Panc1 (cell line): Measurements from ENCODE around the gene RYK. TPM values are rescaled to one million over a fixed set of nuclear protein-coding genes. Genes with fewer than 3 reads are reported as not detected.

ENCODE experiments used
- ATAC-seq: fragments of 200-7000 bp; cut with Tn5 transposase; 2 replicates; pipeline ENCODE4 v1.9.1; 2020; ENCODE audit warnings: mild to moderate bottlenecking, moderate library complexity
- BruUV-seq: library from RNA; stranded (reverse); fragments of 400-500 nt; replicated peaks from 2 replicates; lab custom pipeline; 2021; lab: Mats Ljungman, UMichigan
- CTCF ChIA-PET: fragments of 300-600 bp; sonication (Branson Sonifier 250); formaldehyde crosslinking; loops from one replicate; lab custom pipeline; 2022; ENCODE audit warnings: antibody characterized with exemption; lab: Charles Lee
- POLR2A ChIA-PET: fragments of 300-600 bp; sonication (Branson Sonifier 250); formaldehyde crosslinking; loops from one replicate; lab custom pipeline; 2022; ENCODE audit warnings: antibody characterized with exemption; lab: Charles Lee
- DNase-seq: peaks from one replicate; pipeline ENCODE4 v3.0.0-alpha.2; 2010; ENCODE audit warnings: low read depth, low spot score
- H3K27ac ChIP-seq: 2 replicates; pipeline ENCODE4 v1.5.1; 2011; ENCODE audit warnings: mild to moderate bottlenecking, low read length, inconsistent platforms
- H3K27me3 ChIP-seq: fragments of 200-500 bp; sonication (Bioruptor generic); 2 replicates; pipeline ENCODE4 v1.6.0; 2014; ENCODE audit warnings: low read length, inconsistent platforms; ENCODE audit not compliant: control insufficient read depth, insufficient read depth
- H3K36me3 ChIP-seq: fragments of 200-500 bp; sonication (Bioruptor generic); 2 replicates; pipeline ENCODE4 v1.5.1; 2014; ENCODE audit warnings: inconsistent platforms, mild to moderate bottlenecking, low read length, moderate library complexity; ENCODE audit not compliant: control insufficient read depth, insufficient read depth
- H3K4me1 ChIP-seq: 2 replicates; pipeline ENCODE4 v1.5.1; 2011; ENCODE audit warnings: inconsistent platforms, mild to moderate bottlenecking, low read length, moderate library complexity; ENCODE audit not compliant: control insufficient read depth, insufficient read depth
- H3K4me3 ChIP-seq, 2 experiments: 2 replicates each; pipeline ENCODE4 v1.5.1; 2011 to 2012; ENCODE audit warnings: low read depth in 2 of 2, low read length in 2 of 2, mild to moderate bottlenecking in 2 of 2, inconsistent platforms in 1 of 2, moderate library complexity in 1 of 2
- H3K9me3 ChIP-seq: fragments of 200-500 bp; sonication (Bioruptor generic); 2 replicates; pipeline ENCODE4 v1.5.1; 2014; ENCODE audit warnings: low read depth, mild to moderate bottlenecking, inconsistent platforms, low read length, moderate library complexity; ENCODE audit not compliant: control insufficient read depth, insufficient read depth
- POLR2AphosphoS5 ChIP-seq: IDR thresholded peaks from 2 replicates; pipeline ENCODE4 v1.6.1; 2012; ENCODE audit warnings: mild to moderate bottlenecking, low read depth, low read length, moderate library complexity
- REST ChIP-seq, 2 experiments: IDR thresholded peaks; 2 replicates each; pipeline ENCODE4 v1.6.1; 2011 to 2012; ENCODE audit warnings: low read depth in 2 of 2, control low read depth in 1 of 2, low read length in 1 of 2, mild to moderate bottlenecking in 1 of 2, moderate library complexity in 1 of 2; ENCODE audit not compliant: insufficient read depth in 1 of 2
- TCF7L2 ChIP-seq: IDR thresholded peaks from 2 replicates; pipeline ENCODE4 v1.6.1; 2011; ENCODE audit warnings: mild to moderate bottlenecking, low read depth, low read length, inconsistent platforms
- in situ Hi-C: cut with HindIII; loops from 2 replicates; pipeline ENCODE4 v1.10.0; 2016; ENCODE audit warnings: low sequenced_read_pairs, low pct_unique_long_range_greater_than_20kb
- intact Hi-C: fragments of 100-400 bp; cut with micrococcal nuclease; formaldehyde crosslinking; loops from one replicate; pipeline ENCODE4 v1.10.0; 2022; ENCODE audit not compliant: unreplicated experiment
- total RNA-seq: library from RNA; stranded (reverse); gene quantifications from one replicate; pipeline ENCODE4 v1.2.1, GENCODE V29; 2021; ENCODE audit not compliant: unreplicated experiment
- TF ChIP-seq, protein P1 (sequence below): fragments of 450-650 bp; IDR thresholded peaks from 2 replicates; pipeline ENCODE4 v1.5.1; 2017; ENCODE audit warnings: mild to moderate bottlenecking

RYK gene
- total RNA-seq, 1 experiment from 2014 or later, result 82.7 TPM

DNA sequence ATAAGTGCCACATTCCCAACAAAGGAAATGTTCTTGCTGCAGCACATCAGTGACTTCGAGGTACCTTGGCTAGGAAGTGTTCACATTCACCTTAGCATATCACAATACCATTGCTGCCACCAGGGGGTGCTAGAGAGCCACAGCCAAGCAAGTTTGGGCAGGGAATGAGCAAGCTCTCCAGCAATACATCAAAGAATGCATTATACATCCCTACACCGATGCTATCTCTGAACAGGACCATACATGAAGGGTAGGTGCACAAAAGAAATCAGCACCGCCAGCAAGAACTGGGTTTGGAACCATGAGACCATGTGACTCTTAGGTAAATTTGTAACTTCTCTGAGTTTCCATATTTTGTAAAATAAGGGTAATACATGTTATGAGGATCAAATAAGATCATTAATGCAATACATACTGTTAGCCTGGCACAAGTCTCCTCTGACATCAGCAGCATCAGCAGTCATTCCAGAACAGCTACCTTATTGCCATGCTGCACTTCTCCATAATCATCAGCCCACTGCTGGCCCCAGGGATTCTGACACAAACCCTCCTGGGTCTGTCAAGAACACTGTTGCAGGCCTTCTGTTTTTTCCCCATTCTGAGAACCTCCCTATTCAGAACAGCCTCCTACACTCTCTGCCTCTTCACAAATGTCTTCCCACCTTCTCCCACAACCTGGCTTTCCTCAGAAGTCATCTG, 37.5 kb downstream of the RYK start:
- Histone ChIP-seq H3K9me3 (no peaks in the 10 kb centered on the region), H3K4me3 (no peak overlapping the region), H3K27ac (no peak overlapping the region), H3K36me3 (peaks cover 14% of the 10 kb centered on the region), H3K27me3 (no peaks in the 10 kb centered on the region), H3K4me1 (peaks cover 6% of the 10 kb centered on the region)
- ChIA-PET CTCF (interaction anchor here (0.6 to 1.3 kb wide), 8 partner anchors 13 to 165 kb away, joined by 3 to 15 read pairs (median 4); no protein-coding TSS in a partner anchor), POLR2A (interaction anchor here (0.6 to 0.8 kb wide), 2 partner anchors 12 to 15 kb away, joined by 4 to 5 read pairs; no protein-coding TSS in a partner anchor)
- ATAC-seq (peak; percentile 97), DNase-seq (peak; percentile 60)
- intact Hi-C loops (loop anchor here (2.0 to 5.0 kb wide), 3 partner anchors 86 to 281 kb away; no protein-coding TSS in a partner anchor), in situ Hi-C loops (no loop called here)
- TF ChIP-seq REST (IDR thresholded peaks at IDR 0.05; ENCODE audit: insufficient read depth in 1 of 2, low read depth in 2 of 2, low read length in 1 of 2) (no peak), TCF7L2 (peak; percentile 82)
- TF ChIP-seq, protein P1, sequence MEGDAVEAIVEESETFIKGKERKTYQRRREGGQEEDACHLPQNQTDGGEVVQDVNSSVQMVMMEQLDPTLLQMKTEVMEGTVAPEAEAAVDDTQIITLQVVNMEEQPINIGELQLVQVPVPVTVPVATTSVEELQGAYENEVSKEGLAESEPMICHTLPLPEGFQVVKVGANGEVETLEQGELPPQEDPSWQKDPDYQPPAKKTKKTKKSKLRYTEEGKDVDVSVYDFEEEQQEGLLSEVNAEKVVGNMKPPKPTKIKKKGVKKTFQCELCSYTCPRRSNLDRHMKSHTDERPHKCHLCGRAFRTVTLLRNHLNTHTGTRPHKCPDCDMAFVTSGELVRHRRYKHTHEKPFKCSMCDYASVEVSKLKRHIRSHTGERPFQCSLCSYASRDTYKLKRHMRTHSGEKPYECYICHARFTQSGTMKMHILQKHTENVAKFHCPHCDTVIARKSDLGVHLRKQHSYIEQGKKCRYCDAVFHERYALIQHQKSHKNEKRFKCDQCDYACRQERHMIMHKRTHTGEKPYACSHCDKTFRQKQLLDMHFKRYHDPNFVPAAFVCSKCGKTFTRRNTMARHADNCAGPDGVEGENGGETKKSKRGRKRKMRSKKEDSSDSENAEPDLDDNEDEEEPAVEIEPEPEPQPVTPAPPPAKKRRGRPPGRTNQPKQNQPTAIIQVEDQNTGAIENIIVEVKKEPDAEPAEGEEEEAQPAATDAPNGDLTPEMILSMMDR, result peak; percentile 100
- BruUV-seq, result no TSS peak

DNA sequence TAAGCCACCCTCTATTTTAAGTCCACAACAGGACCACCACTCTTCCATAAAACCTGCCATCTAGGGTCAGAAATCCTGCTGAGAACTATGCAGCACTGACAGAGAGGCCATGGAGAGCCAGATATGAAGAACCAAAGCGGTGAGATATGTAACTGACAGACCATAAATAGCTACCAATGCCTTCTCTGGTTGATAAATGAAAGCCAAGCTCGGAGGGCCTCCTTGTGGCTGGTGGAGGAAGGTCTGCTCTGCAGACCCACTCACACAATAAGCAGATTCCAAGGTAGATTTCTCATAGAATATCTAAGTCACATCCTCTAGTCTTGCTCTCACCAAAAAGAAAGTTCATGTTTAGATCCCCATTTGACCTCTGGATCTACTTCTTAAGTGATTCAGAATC, 38.9 kb downstream of the RYK start:
- no peak overlapping the region for H3K4me3 ChIP-seq
- no peaks in the 10 kb centered on the region for H3K9me3 ChIP-seq
- no peaks in the 10 kb centered on the region for H3K27me3 ChIP-seq
- BruUV-seq, result no TSS peak
- ChIA-PET POLR2A (no interaction called here), CTCF (interaction anchor here (1.0 to 1.2 kb wide), 3 partner anchors 11 to 273 kb away, joined by 3 to 4 read pairs (median 3); no protein-coding TSS in a partner anchor)
- intact Hi-C loops (loop anchor here (2.0 to 5.0 kb wide), 3 partner anchors 87 to 279 kb away; no protein-coding TSS in a partner anchor), in situ Hi-C loops (no loop called here)
- no peak overlapping the region for H3K27ac ChIP-seq
- ATAC-seq, result peak; percentile 51; the same call in 1 of the 2 replicates
- H3K36me3 ChIP-seq, result peaks cover 14% of the 10 kb centered on the region
- TF ChIP-seq, protein P1, result peak; percentile 81
- TF ChIP-seq TCF7L2 (no peak), POLR2AphosphoS5 (no peak)
- no peak for DNase-seq
- peaks cover 6% of the 10 kb centered on the region for H3K4me1 ChIP-seq
